SH-SY5Y (cell line): ENCODE results near the gene COG7.

ENCODE experiments used
- GATA2 ChIP-seq: IDR thresholded peaks from 2 replicates; pipeline ENCODE4 v1.6.1; 2011; ENCODE audit warnings: mild to moderate bottlenecking, low read depth, low read length
- GATA3 ChIP-seq: IDR thresholded peaks from 2 replicates; pipeline ENCODE4 v1.6.1; 2011; ENCODE audit warnings: low read depth, mild to moderate bottlenecking, low read length, moderate library complexity

DNA sequence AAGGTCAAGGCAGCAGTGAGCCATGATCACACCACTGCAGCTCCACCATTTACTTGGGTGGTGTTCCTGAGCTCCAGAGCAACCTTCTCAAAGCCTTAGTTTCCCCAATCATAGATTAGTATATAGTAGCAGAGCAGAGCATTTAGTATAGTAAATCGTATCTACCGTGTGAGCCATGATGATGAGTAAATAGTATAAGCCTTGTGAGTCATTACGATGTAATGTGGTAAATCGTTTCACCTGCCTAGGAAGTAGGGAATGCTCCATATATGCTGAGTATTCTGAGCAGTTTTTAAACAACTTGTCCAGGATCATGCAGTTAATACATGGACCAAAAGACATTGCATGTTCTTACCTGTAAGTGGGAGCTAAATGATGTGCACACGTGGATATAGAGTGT lies 84.5 kb downstream of the COG7 start:
- no peak for TF ChIP-seq GATA3
- no peak for TF ChIP-seq GATA2
